ENCODE data around the gene CCDC190. TPM values are rescaled to one million over a fixed set of nuclear protein-coding genes. Genes with fewer than 3 reads are reported as not detected.

The CCDC190 gene
- total RNA-seq, 1 experiment from 2014 or later = not detected

- no peak for TF ChIP-seq CEBPB (IDR thresholded peaks at IDR 0.05; ENCODE audit: low read depth)
Measured at GRCh38 chr1:162854245-162854882, 6.6 kb downstream of the CCDC190 start (continued).

- intact Hi-C loops (cut with micrococcal nuclease) = no loop called here
Measured at GRCh38 chr1:162851341-162851740, 9.6 kb downstream of the CCDC190 start.

More at GRCh38 chr1:162851341-162851740, 9.6 kb downstream of the CCDC190 start:
- ChIA-PET CTCF (no interaction called here), RAD21 (ENCODE audit: low non-redundant PET in 1 of 2, low total read pairs in 2 of 2, uncharacterized antibody in 2 of 2, unreplicated experiment in 2 of 2) (no interaction called here), POLR2A (no interaction called here)
- H3K27ac ChIP-seq (ENCODE audit: low read depth, low read length) = no peak overlapping the region
- DNase-seq (ENCODE audit: low read depth, low spot score) (no peak), ATAC-seq (no peak)
- TF ChIP-seq ATF3 (IDR thresholded peaks at IDR 0.05) (no peak), ZBTB33 (IDR thresholded peaks at IDR 0.05; ENCODE audit: extremely low read depth, insufficient replicate concordance, low read length) (no peak), CBX3 (IDR thresholded peaks at IDR 0.05; ENCODE audit: low read depth) (no peak), RAD21 (IDR thresholded peaks at IDR 0.05; ENCODE audit: low read depth) (no peak), FOSL1 (IDR thresholded peaks at IDR 0.05; ENCODE audit: low read depth) (no peak), ZFX (IDR thresholded peaks at IDR 0.05) (no peak), MAX (IDR thresholded peaks at IDR 0.05) (no peak), REST (IDR thresholded peaks at IDR 0.05; ENCODE audit: low read depth) (no peak), EZH2phosphoT487 (IDR thresholded peaks at IDR 0.05; ENCODE audit: borderline replicate concordance) (no peak), ELF1 (IDR thresholded peaks at IDR 0.05; ENCODE audit: borderline replicate concordance, low read depth) (no peak), TCF7L2 (IDR thresholded peaks at IDR 0.05; ENCODE audit: borderline replicate concordance, extremely low read depth, insufficient read depth, insufficient read length) (no peak), POLR2A (IDR thresholded peaks at IDR 0.05; ENCODE audit: borderline replicate concordance, extremely low read depth, insufficient read depth, insufficient read length) (no peak), SRF (IDR thresholded peaks at IDR 0.05; ENCODE audit: low read depth) (no peak), SP1 (IDR thresholded peaks at IDR 0.05; ENCODE audit: low read depth) (no peak), CTCF (IDR thresholded peaks at IDR 0.05 in 2 of 3, conservative IDR thresholded peaks at IDR 0.05 in 1 of 3; ENCODE audit: borderline replicate concordance in 1 of 3, insufficient read depth in 1 of 3, low read depth in 2 of 3, low read length in 2 of 3) (no peak)
- H4K20me1 ChIP-seq (ENCODE audit: insufficient read depth) = no peaks in the 10 kb centered on the region
- H3K27me3 ChIP-seq (ENCODE audit: insufficient read depth, low read length) = no peaks in the 10 kb centered on the region
- H3K9me2 ChIP-seq (ENCODE audit: insufficient read depth) = no peaks in the 10 kb centered on the region
- H3K36me3 ChIP-seq (ENCODE audit: control insufficient read depth in 1 of 2, insufficient read depth in 2 of 2, low read length in 2 of 2) = no peaks in the 10 kb centered on the region
- no peak overlapping the region for H3K9ac ChIP-seq (ENCODE audit: low read length)
- H3K9me3 ChIP-seq (ENCODE audit: control insufficient read depth in 1 of 2, insufficient read depth in 1 of 2, low read depth in 1 of 2, low read length in 2 of 2) = no peaks in the 10 kb centered on the region
- BruUV-seq (replicated peaks) = no TSS peak
- no peak overlapping the region for H2AFZ ChIP-seq (ENCODE audit: low read depth, low read length, poor library complexity, severe bottlenecking)
- H3K79me2 ChIP-seq (ENCODE audit: insufficient read depth, low read length) = no peaks in the 10 kb centered on the region
- peaks cover 10 to 11% of the 10 kb centered on the region in 2 experiments for H3K4me1 ChIP-seq (ENCODE audit: control insufficient read depth in 1 of 2, insufficient read depth in 2 of 2, low read length in 2 of 2)
- no peak overlapping the region for H3K4me3 ChIP-seq (replicated peaks in 1 of 2; ENCODE audit: low read depth in 1 of 2, low read length in 2 of 2)
- no peak overlapping the region for H3K4me2 ChIP-seq (ENCODE audit: low read length)

Measured in HCT116 (cell line).